Measurements from ENCODE around the gene NFAM1.
A peak's percentile ranks its signal among the peaks of the same experiment; 100 is the strongest.

The NFAM1 gene

DNA sequence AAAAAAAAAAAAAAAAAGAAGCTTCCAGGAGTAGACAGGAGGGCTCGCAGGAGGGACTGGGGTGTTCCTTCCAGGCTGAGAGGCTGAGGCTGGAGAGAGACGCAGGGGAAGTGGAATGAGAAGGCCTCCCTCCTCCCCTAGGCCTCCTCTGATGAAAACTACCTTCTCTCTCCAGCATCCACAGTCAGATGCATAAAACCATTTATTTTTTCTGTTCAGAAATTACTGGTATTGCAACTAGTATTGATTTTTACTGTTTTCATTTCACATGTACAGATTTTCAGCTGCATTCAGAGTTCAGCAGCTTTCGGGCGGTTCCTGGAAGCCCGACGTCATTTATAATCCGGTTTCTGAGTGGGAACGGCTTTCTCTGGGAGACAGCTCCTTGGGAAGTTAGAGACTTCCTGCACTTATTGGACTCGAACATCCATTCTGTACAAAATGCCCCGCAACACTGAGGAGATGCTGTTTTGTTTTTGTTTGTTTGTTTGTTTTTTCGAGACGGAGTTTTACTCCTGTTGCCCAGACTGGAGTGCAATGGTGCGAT is 6.9 kb upstream of the NFAM1 start:
- no peak for DNase-seq

DNA sequence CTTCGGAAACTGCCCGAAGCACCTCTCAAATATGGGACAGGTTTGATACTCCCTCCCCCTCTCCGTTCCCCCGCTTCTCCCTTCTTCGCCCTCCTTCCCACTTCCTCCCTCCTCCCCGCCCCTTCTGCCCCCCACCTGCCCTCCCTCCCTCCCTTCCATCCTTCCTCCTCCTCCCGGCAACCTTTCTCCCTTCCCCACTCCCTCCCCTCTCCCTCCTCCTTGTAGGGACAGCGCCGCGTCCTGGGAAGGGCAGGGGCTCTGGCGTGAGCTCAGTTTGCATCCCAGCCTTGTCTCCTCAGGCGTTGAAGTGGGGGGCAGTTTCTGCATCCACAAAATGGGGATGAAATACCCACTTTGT is 6.1 kb upstream of the NFAM1 start:
- DNase-seq, result peak; percentile 45

DNA sequence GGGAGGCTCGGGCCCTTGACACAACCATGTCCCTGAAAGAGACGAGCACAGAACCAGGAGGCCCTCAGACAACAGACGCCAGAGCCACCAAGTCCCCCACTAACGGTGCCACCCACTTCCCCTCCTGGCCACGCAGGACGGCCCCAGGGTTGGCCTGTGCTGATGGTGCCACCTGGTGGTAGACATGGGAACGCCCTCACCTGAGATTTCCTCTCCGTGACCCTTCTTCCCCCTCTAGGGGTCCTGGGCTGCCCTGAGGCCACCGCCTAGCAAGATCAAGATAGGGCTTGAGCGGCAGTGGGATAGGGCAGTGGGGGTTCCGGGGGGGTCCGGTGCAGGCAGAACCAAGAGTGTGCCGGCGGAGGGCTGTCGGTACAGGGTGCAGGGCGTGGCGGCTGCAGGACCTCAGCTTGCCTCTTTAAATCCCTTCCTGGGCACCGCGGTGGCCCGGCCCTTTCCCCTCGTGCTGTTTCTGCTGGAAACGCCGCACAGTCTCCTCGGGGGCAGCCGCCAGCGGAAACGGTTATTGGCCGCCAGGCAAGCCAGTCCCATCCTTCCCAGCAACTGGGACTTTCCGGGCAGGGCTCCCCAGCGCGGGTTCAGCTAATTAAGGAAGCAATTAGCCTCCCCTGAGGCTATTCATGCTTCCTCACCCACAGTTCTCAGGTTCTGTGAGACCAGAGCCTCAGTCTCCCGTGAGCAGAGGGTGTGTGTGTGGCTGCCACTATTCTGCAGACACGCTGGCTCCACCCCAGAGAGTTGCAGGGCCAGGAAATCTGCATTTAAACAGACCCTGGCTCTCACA is 5.5 kb upstream of the NFAM1 start:
- peak; percentile 76 for DNase-seq

DNA sequence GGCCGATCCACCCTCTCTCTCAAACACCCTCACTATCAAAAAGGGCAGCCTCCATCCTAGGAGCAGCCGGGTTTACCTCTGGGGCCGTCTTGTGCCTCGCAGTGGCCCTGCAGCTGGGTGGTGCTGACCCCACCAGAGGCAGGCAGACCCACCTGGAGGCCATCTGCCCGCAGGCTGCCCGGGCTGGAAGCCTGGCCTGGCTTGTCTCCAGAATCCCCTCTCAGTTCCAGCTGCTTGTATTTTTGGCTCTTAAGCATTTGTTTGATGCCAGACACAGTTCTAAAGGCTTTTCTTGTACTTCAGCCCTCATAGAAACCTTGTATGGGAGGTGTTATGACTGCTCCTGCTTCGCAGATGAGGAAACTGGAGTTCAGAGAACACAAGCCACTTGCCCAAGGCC is 4.2 kb upstream of the NFAM1 start:
- no peak for DNase-seq

DNA sequence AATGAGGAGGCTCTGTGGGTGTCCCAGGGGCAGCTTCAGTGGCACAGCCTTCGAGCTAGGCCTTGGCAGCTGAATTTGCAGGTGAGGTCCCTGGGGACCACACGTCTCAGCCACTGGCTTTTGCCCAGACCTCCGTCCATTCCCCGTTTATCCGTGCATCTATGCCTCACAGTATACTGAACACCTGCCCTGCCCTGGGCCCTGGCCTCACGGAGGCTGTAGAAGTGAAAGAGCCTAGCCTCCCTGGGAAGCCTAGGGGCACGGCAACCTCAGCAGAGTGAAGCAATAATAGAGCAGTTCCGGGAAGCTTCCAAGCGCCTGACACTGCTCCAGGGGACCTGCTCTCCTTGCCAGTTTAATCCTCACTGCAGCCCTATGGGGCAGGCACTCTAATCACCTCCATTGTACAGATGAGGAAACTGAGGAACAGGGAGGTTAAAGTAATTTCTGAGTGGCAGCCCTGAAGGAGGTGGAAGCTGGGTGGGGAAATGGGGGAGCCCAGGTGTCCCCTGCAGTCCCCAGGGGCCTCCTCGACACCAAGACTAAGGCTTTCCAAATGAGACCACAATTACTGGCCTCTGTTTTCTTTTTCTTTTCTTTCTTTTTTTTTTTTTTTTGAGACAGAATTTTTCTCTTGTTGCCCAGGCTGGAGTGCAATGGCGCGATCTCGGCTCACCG is 2.7 kb upstream of the NFAM1 start:
- DNase-seq, result no peak

DNA sequence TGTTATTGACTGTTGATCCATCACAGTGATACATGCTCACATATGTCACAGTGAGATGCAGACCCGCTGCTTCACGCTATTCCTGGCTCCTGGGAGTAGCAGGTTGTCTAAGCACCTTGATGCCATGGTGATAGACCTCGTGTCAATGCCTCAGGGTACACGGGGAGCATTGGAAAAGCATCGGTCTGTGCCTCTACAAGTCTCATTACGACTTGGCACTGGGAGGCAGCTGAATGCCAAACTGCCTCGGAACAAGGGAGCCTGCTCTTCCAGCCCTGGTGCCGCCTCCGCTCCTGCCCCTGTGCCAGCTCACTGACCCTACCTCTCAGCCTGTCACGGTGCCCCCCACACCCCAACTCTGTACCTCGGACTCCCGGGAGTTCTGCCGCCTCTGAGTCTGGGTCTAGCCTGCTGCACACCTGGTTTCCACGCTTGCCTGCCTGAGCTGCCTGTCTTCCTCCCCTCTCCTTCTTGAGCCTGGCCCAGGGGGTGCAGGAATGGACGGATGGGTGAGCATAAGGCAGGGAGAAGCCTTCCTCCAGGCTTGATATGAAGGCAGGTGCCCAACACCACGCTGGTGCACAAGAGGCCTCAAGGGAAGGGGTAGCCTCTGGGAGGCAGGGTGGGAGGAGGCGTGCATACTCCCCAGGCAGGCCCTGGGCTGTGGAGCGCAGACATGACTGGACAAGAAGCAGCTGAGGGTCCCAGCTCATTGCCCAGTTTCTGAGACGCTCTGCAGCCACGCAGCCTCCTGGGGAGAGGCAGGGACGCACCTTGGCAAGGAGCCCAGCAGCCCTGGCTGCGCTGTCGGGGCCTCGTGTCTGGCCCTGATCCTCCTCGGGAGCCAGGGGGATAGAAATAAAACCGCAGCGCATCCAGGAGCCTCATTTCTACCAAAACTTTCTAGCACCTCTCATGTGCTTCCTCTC is 1.8 kb upstream of the NFAM1 start:
- peak; percentile 39 for DNase-seq

DNA sequence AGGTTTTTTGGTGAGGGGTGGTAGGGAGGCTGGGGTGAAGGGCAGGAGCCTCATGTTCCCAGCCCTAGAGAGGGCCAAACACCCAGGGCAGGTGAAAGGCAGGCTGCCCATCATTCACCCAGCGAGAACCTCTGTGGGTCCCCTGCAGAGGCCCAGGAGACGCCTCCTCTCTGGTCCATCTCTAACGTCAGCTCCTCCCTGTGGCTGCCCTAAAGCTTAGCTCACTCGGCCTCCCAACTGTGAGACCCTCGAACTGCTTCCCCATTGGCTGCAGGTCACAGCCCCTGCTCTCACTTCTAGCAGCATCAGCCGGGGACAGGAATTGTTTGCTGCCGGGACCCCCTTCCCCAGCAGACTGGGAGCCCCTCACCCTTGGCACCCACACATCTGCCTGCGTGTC is 615 bp upstream of the NFAM1 start:
- DNase-seq, result peak; percentile 30

DNA sequence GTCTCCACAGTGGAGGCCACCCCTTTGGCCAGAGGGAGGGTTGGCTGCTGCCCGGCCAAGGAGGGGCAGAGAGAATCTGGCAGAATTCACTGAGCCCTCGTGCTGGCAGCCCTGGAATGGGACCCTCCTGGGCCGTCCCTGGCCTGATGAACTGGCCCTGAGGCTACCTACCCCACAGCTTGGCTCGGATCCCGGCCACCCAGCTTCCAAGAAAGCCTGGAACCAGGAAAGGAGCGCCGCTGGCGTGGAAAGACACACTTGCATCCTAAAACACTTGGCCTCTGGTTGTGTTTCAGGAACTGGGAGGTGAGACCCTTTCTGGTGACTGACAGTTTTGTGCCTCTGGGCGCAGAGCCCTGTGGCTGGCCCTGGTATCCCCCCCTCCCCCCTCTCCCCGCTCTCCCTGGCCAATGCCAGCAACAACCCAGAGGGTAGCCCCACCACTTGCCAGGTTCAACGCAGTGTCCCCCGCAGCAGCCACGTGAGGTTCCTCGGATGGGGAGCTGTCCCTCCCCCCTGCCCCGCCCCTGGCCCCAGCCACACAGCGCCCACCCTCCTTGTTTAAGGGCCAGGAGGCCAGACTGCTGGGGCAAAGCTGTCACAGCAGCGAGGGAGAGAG is 693 bp downstream of the NFAM1 start:
- DNase-seq, result no peak

DNA sequence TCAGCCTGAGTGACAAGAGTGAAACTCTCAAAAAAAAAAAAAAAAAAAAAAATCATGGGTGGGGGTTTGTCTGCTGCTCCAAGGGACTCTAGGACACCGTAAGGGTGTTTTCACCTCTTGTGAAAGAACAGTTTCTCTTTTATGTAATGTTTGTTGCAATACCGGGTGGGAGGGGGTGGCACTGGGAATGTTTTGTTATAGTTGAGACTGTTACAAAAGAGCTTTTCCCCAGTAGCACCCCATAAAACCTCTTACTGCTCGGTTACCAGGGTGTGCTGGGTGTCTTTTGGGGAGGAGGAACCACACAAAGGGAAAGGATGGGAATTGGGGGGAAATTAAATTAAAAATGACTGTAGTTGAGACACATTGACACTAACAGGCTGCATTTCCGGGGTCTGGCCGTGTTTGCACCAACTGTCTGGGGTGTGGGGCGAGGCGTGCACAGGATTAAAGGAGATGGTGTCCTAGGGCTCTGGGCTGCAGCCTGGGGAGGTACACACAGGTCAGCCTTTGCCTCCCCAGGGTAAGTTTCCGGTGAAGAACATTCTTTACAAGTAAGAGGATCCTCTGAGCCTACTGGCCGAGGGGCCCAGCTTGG is 1.6 kb downstream of the NFAM1 start:
- DNase-seq, result no peak

DNA sequence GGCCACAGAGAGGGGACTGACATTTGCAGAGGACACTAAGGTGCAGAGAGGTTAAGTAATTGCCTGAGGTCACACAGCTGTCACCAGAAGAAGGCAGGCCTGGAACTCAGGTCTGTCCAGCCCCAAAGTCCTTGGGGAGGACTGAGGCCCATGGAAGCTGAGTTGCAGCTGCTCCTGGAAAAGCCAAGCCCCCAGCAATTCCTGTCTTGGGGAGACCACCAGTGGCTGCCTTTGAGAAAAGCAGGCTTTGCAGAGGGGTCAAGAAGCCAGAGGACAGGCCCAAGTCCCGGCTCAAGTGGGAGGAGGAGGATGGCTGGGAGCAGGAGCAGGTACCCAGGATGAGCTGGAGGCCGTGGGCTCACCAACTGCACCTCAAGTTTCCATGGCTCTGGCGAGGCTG is 3.4 kb downstream of the NFAM1 start:
- DNase-seq, result no peak

DNA sequence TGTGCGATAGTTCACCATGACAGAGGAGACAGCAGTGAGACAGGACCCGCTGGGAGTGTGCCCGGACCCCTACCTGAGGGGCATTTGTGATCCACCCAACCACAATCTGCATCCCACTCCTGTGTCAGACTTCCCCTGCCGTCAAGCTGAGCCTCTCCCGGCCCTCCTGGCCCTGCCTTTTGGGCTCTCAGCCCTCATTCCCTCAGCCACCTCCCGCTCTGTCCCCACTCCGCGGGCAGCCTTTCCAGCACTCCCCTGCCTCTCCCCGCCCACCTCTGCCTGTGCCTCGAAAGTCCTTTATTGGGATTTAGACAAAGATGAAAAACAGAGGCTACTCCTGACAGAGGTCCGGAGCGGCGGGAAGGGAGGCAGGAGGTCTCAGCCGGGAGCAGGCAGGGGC is 4.2 kb downstream of the NFAM1 start:
- DNase-seq, result no peak

DNA sequence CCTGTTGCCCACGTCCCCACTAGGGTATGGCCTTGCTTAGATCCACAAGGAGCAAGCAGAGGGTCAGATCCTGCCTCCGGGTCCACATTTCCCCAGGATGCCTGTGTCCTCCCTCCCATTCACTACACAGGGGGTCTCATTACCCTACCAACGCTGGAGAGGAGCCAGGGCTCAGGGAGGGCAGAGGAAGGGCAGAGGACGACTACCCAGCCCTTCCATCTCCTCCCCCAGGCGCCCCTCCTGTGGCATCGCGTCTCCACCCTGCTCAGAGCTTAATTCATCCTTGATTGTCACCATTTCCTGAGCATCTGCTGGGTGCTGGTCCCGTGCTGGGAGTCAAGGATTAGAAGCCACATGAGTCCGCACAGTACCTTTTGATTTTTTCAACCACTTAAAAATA is 5.0 kb downstream of the NFAM1 start:
- DNase-seq, result peak; percentile 79

DNA sequence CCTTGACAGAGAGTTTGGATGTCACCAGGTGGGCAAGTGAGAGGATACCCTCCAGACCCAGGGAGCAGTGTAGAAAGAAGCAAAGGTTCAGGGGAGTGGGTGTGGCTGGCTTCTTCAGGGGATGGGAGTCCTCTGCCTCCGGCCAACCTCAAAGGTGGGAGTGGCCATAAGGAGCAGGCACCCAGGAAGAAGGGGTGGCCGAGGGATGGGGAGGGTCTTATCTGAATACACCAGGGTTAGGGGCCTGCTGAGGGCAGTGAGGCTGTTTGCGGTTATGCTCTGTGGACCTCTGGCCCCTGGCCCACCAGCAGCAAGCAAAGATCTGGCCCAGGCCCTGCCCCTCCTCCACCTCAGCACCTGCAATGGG is 6.2 kb downstream of the NFAM1 start:
- DNase-seq, result no peak

DNA sequence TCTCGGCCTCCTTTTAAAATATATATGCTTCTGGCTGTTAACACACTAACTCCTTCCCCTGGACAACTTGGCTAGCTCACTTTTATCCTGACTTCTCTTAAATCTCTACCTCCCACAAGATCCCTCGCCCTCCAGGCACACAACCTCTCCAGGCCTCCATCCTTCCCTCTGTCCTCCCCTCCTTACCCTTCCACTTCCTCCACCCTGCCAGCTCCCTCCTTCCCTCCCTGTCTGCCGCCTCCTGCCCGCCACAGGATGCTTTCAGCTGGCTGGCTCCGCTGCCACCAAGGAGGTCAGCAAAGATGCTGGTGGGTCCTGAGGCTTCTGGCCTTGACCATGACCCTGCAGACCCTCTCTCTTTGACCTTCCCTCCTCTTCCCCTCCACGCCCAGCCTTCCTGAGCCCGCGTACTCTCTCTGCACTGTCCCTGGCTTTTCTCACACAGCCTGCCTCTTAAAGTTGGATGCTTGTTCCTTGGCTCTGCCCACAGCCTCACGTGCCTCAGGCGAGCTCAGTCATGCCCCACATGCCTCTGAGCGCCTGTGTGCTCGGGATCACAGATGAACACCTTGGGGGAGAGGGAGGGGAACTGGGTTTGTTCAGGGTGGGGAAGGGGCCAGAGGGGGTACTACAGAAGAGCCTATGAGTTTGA is 6.7 kb downstream of the NFAM1 start:
- DNase-seq, result no peak

DNA sequence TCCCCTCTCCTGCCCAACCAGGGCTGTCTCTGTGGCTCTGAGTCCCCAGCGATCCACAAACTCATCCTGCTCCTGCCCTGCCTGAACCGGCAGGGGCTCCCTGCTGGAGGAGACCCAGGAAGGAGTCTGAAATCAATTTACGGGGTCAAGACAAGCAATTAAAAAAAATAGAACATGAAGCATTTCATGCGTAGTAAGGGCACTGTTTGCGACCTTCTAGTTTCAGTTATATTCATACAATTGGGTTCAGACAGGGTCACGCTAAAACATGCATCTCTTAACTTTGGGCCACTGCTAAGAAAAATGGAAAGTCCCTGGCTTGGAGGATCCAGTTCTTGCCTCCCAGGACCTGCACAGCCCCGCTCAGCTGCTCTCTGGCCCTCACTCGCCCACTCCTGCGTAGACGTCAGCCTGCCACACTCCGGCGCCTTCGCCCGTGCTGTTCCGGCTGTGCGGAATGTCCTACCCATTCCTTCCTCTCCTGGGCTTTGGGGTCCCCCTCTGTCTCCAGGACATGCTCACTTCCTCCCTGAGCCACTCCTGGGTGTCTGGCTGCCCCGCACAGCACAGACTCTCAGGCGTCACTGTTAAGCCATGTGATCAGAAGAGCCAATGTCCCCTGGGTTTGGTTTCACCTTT is 12.8 kb downstream of the NFAM1 start:
- no peak for DNase-seq

DNA sequence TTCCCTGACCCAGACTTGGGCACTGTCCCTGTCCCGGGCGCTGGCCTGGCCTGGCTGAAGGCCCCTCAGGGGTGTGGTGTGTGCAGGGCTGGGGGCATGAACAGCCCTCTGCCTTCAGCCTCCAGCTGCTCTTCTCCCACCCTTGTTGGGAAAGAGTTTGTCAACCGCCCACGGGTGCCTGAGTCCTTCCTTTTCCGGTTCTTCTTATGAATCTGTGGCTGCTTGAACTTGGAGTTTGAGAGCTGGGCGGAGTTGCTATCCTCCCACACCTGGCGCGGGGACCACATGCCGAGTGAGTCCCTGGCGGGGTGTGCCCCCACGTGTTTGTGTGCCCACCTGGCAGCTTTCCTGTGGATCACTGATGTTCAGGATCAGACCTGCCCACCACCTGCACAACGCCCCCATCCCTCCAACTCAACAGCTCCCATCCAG is 13.4 kb downstream of the NFAM1 start:
- DNase-seq, result peak; percentile 25

DNA sequence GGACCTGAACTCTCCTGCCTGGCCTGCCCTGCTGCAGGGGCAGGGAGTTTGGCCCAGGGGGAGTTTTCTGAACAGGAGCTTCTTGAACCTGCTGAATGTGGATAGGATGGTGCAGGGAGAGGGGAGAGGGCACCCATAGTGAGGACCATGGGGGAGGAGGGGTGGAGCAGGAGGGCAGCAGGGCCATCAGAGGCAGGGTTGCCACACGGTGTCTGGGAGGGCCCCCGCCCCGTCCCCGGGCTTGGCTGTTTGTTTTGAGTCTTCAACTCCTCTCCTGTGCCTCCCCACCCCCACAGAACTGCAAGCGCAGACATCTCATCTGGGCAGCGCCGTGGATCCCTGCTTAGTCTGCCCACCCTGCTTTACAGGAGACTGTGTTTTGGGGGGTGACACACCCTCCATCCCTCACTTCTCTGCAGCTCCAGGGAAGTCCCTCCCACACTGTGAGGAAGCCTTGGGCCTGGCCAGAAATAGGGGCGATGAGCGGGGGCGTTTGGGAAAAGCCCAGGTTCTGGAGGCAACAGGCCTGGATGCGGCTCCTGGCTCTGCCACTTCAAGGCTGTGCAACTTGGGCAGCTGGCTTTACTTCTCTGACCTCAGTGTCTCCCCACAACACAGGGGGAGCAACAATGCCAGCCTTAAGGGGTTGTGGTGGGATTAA is 14.4 kb downstream of the NFAM1 start:
- DNase-seq, result no peak

DNA sequence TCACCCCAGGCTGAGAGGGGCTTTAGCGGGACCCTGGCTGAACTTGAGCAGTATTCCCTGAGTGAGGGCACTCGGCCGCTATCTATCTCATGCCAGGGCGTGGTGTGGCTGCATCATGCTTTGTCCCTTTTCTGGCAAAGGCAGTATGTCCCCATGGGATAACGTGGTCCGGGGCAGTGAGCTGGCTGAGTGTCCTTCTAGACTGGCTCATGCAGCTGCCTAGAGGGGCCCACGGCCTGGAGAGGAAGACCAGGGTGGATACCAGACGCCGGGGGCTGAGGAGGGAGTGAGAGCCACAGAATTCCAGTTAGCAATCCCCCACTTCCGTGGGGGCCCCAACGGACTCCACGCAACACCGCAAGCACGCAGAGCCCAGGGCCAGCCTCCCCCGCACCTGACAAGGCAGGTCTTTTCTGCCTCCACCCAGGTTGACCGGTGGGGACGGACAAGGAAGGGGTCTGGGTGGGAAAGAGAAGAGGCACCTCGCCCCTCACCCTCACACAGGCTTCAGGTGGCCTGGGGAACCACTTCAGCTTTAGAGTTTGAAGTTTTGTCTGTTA is 15.5 kb downstream of the NFAM1 start:
- DNase-seq, result no peak

DNA sequence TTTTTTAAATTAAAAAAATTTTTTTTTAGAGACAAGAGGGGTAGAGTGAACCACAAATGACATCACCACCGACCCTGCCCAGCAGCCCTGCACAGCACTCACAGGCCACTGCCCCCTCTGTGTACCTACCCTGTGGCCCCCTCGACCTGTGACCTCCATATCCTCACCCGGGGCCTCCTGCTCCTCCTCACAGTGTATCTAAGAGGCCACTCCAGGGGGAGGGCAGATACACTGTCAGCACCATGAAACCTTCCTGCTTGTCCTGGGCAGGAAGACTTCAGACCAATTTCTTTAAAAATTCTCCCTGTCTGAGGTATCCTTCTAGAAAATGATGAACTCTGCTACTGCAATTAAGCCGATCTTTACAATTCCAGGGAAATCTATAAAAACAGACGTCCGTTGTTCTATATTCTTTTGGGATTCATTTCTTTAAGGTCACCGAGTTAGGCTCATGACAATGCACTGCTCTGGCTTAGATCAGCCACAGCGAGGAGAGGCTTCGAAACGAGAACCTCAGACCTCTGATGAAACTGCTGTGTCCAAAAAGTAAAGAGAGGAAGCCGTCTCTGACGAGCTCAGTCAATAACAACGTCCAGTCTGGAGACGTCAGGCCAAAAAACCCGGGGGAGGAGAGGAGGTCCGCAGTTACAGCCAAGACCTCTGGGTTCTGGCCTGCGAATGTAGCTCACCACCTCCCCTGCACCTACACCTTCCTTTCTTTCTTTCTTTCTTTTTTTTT is 17.5 kb downstream of the NFAM1 start:
- no peak for DNase-seq

DNA sequence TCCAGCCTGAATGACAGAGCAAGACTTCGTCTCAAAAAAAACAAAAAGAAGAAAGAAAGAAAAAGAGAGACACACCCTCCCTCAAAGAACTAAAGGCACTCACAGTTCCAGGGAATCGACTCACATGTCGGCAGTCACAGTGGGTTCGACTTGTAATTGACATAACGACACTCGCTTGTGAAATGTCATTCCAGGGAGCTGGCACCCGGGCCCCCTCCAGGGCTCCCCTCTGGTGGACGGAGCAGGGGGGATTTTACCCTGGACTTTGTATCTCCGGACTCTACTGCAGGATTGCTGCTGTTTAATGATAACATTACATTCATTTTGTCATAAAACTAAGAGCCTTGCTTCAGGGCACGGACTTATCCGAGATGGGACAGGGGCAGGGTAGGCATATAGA is 18.2 kb downstream of the NFAM1 start:
- DNase-seq, result no peak
